Stimulated activated CD4-positive, alpha-beta T cell treated with anti-CD3 and anti-CD28 coated beads, Interleukin-1b, Interleukin-23, amount 100 ng/mL, for 24 hours (primary cell): ENCODE data around the gene HDAC6.
"Not testable (repeated sequence)": the region's sequence is repeated elsewhere in the genome, so short reads cannot be mapped to it uniquely, and the experiment has no call there.

ENCODE experiments used
- DNase-seq, 4 experiments: peaks; one replicate each; pipeline ENCODE4 v3.0.0-alpha.2; 2020; ENCODE audit warnings: low read depth in 4 of 4, low spot score in 1 of 4

HDAC6 gene

GRCh38 chrX:48789366-48790220 is 12.3 kb upstream of the HDAC6 start:
- DNase-seq, result no peak

GRCh38 chrX:48790477-48790876 is 11.4 kb upstream of the HDAC6 start:
- DNase-seq, result no peak

- no peak for DNase-seq
Observed at GRCh38 chrX:48791063-48791820, 10.6 kb upstream of the HDAC6 start.

GRCh38 chrX:48792219-48792618 is 9.6 kb upstream of the HDAC6 start:
- DNase-seq, result no peak

- DNase-seq, result no peak
Observed at GRCh38 chrX:48793935-48794334, 7.9 kb upstream of the HDAC6 start.

- no peak for DNase-seq
Observed at GRCh38 chrX:48794340-48794910, 7.4 kb upstream of the HDAC6 start.

GRCh38 chrX:48794911-48795515 is 6.9 kb upstream of the HDAC6 start:
- DNase-seq, result no peak

GRCh38 chrX:48798318-48798717 is 3.5 kb upstream of the HDAC6 start:
- DNase-seq, result no peak

GRCh38 chrX:48800574-48801279 is 1.1 kb upstream of the HDAC6 start:
- no peak for DNase-seq

GRCh38 chrX:48802089-48802904 is 430 bp downstream of the HDAC6 start:
- DNase-seq, result peak in 3 of 4 experiments; percentile 30 to 66 (median 44)

GRCh38 chrX:48802905-48803200 is 986 bp downstream of the HDAC6 start:
- no peak for DNase-seq

- no peak for DNase-seq
Observed at GRCh38 chrX:48806081-48806480, 4.2 kb downstream of the HDAC6 start.

- DNase-seq, result no peak
Observed at GRCh38 chrX:48813644-48814043, 11.8 kb downstream of the HDAC6 start.

GRCh38 chrX:48814722-48815121 is 12.9 kb downstream of the HDAC6 start:
- DNase-seq, result no peak

- no peak for DNase-seq
Observed at GRCh38 chrX:48815266-48815665, 13.4 kb downstream of the HDAC6 start.

GRCh38 chrX:48816014-48816810 is 14.3 kb downstream of the HDAC6 start:
- DNase-seq, result no peak

- no peak for DNase-seq
Observed at GRCh38 chrX:48818098-48818497, 16.2 kb downstream of the HDAC6 start.

- no peak for DNase-seq
Observed at GRCh38 chrX:48818866-48819265, 17.0 kb downstream of the HDAC6 start.

- not testable (repeated sequence) for DNase-seq
Observed at GRCh38 chrX:48819394-48819793, 17.5 kb downstream of the HDAC6 start.

- DNase-seq, result no peak
Observed at GRCh38 chrX:48823053-48823452, 21.2 kb downstream of the HDAC6 start.
